ENCODE data around the gene TBR1.

The TBR1 gene

GRCh38 chr2:161379740-161380139 lies 36.4 kb upstream of the TBR1 start:
- TF ChIP-seq, protein P1, sequence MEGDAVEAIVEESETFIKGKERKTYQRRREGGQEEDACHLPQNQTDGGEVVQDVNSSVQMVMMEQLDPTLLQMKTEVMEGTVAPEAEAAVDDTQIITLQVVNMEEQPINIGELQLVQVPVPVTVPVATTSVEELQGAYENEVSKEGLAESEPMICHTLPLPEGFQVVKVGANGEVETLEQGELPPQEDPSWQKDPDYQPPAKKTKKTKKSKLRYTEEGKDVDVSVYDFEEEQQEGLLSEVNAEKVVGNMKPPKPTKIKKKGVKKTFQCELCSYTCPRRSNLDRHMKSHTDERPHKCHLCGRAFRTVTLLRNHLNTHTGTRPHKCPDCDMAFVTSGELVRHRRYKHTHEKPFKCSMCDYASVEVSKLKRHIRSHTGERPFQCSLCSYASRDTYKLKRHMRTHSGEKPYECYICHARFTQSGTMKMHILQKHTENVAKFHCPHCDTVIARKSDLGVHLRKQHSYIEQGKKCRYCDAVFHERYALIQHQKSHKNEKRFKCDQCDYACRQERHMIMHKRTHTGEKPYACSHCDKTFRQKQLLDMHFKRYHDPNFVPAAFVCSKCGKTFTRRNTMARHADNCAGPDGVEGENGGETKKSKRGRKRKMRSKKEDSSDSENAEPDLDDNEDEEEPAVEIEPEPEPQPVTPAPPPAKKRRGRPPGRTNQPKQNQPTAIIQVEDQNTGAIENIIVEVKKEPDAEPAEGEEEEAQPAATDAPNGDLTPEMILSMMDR (IDR thresholded peaks at IDR 0.05; ENCODE audit: insufficient read depth, low read depth, low read length, missing control alignments): no peak
- H3K4me3 ChIP-seq (ENCODE audit: low read length): no peak overlapping the region
- no peak for DNase-seq (ENCODE audit: low read depth)

- no peak overlapping the region for H3K4me3 ChIP-seq (ENCODE audit: low read length)
- no peak for DNase-seq (ENCODE audit: low read depth)
- TF ChIP-seq, protein P1 (IDR thresholded peaks at IDR 0.05; ENCODE audit: insufficient read depth, low read depth, low read length, missing control alignments): no peak
Measured at GRCh38 chr2:161381546-161381945, 34.6 kb upstream of the TBR1 start.

DNA sequence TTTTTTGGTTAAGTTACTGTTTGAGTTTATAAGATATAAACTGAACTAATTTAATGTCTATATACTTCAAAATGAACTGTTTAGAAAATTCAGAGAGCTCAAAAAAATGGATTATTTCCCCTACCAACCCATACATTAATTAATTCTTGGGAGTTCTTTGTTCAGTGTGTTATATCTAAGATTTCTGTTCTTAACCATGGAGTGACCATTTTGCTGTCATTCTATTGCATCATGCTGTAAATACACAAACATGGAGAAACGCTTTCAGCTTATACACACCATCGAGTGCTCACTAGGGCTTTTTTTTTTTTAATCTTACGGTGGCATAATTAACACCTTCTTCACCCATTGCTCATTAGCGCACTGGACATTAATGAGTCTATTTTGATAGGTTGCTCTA lies 33.4 kb upstream of the TBR1 start:
- no peak overlapping the region for H3K4me3 ChIP-seq (ENCODE audit: low read length)
- no peak for DNase-seq (ENCODE audit: low read depth)
- TF ChIP-seq, protein P1 (IDR thresholded peaks at IDR 0.05; ENCODE audit: insufficient read depth, low read depth, low read length, missing control alignments): no peak

GRCh38 chr2:161384864-161385263 lies 31.2 kb upstream of the TBR1 start:
- H3K4me3 ChIP-seq (ENCODE audit: low read length): no peak overlapping the region
- no peak for DNase-seq (ENCODE audit: low read depth)

GRCh38 chr2:161386228-161386824 lies 29.8 kb upstream of the TBR1 start:
- no peak for DNase-seq (ENCODE audit: low read depth)
- TF ChIP-seq, protein P1 (IDR thresholded peaks at IDR 0.05; ENCODE audit: insufficient read depth, low read depth, low read length, missing control alignments): no peak
- no peak overlapping the region for H3K4me3 ChIP-seq (ENCODE audit: low read length)

More at GRCh38 chr2:161384864-161385263, 31.2 kb upstream of the TBR1 start:
- TF ChIP-seq, protein P1 (IDR thresholded peaks at IDR 0.05; ENCODE audit: insufficient read depth, low read depth, low read length, missing control alignments): no peak

GRCh38 chr2:161388146-161388779 lies 27.8 kb upstream of the TBR1 start:
- no peak overlapping the region for H3K4me3 ChIP-seq (ENCODE audit: low read length)
- TF ChIP-seq, protein P1 (IDR thresholded peaks at IDR 0.05; ENCODE audit: insufficient read depth, low read depth, low read length, missing control alignments): no peak
- DNase-seq (ENCODE audit: low read depth): no peak

Data from epithelial cell of esophagus (primary cell).